A549 treated with AZD9567 at 1 μM for 4 hours (cell line): ENCODE results near the gene DUSP8. TPM values are rescaled to one million over a fixed set of nuclear protein-coding genes. Genes with fewer than 3 reads are reported as not detected.

Experiments
- total RNA-seq: library from RNA; stranded (reverse); fragments of 200-300 nt; extraction: Qiagen RNA extraction; gene quantifications from 5 replicates; pipeline ENCODE4 v1.2.3, GENCODE V29; 2022; ENCODE audit not compliant: insufficient read depth

DUSP8 gene
- 0.43 to 1.6 TPM (median 0.94 TPM) in 5 replicates for total RNA-seq

GRCh38 chr11:1572197-1573076 lies at the start of gene DUSP8:
Gene DUSP8, minus strand, starts transcription at chr11:1572271. Its CDS starts 6,445 bp downstream, at chr11:1565826.

GRCh38 chr11:1608363-1608762 lies 36.3 kb upstream of the DUSP8 start, which contains the start of gene KRTAP5-3:
Gene KRTAP5-3, minus strand, starts transcription at chr11:1608463. Its CDS starts 78 bp downstream, at chr11:1608385.

GRCh38 chr11:1597994-1598380 lies 25.9 kb upstream of the DUSP8 start, which contains the start of gene KRTAP5-2:
Gene KRTAP5-2, minus strand, starts transcription at chr11:1598294. Its CDS starts 44 bp downstream, at chr11:1598250.

GRCh38 chr11:1584661-1585370 lies 12.7 kb upstream of the DUSP8 start, which contains the start of gene KRTAP5-1:
Gene KRTAP5-1, minus strand, starts transcription at chr11:1585283. Its CDS starts 34 bp downstream, at chr11:1585249.

Other genes with a start within 250 kb of the DUSP8 start
- gene BRSK2, start 182.3 kb downstream of the DUSP8 start, total RNA-seq = 2.9 to 8.6 TPM (median 6.9 TPM) in 5 replicates
- 37.1 to 51.2 TPM (median 46.1 TPM) in 5 replicates for gene MOB2, start 85.5 kb downstream of the DUSP8 start, total RNA-seq
- gene KRTAP5-1, start 13.0 kb upstream of the DUSP8 start, total RNA-seq = not detected in 5 replicates
- gene KRTAP5-2, start 26.0 kb upstream of the DUSP8 start, total RNA-seq = not detected in 5 replicates
- gene KRTAP5-3, start 36.2 kb upstream of the DUSP8 start, total RNA-seq = not detected in 5 replicates
- not detected in 5 replicates for gene KRTAP5-4, start 49.9 kb upstream of the DUSP8 start, total RNA-seq
- gene KRTAP5-5, start 57.5 kb upstream of the DUSP8 start, total RNA-seq = not detected in 5 replicates
- not detected in 5 replicates for gene KRTAP5-6, start 124.9 kb upstream of the DUSP8 start, total RNA-seq
- gene IFITM10, start 178.3 kb upstream of the DUSP8 start, total RNA-seq = 0.99 to 1.6 TPM (median 1.5 TPM) in 5 replicates
- gene CTSD, start 191.7 kb upstream of the DUSP8 start, total RNA-seq = 459 to 545 TPM (median 470 TPM) in 5 replicates